ENCODE data around the gene CADPS2. TPM values are rescaled to one million over a fixed set of nuclear protein-coding genes. Genes with fewer than 3 reads are reported as not detected.

CADPS2 gene
- total and polyA plus RNA-seq, 2 donors (not counting 1 experiment from before 2014, with no cell fraction given) = not detected

- no peaks in the 10 kb centered on the region for H3K27me3 Mint-ChIP-seq
- no peaks in the 10 kb centered on the region for H3K4me1 Mint-ChIP-seq
- H3K27me3 ChIP-seq (replicated peaks in 1 of 4; ENCODE audit: control extremely low read depth in 1 of 4, control insufficient read depth in 3 of 4, insufficient read depth in 4 of 4, low read length in 3 of 4) = no peaks in the 10 kb centered on the region
- no peaks in the 10 kb centered on the region for H3K36me3 ChIP-seq (replicated peaks in 1 of 2; ENCODE audit: control extremely low read depth in 1 of 2, control insufficient read depth in 1 of 2, extremely low read depth in 1 of 2, insufficient read depth in 2 of 2, low read length in 1 of 2)
- H3K27ac ChIP-seq (ENCODE audit: low read length in 2 of 2) = no peak overlapping the region
- H3K9me3 Mint-ChIP-seq (ENCODE audit: insufficient read depth) = peaks cover 9% of the 10 kb centered on the region
- H4K20me1 ChIP-seq (ENCODE audit: control insufficient read depth, insufficient read depth, low read length, poor library complexity, severe bottlenecking) = no peaks in the 10 kb centered on the region
- intact Hi-C loops (cut with micrococcal nuclease) = no loop called here
- H3K9ac ChIP-seq (ENCODE audit: low read length) = no peak overlapping the region
- H3K4me3 Mint-ChIP-seq = no peak overlapping the region
- no peak for DNase-seq
- H3K79me2 ChIP-seq (ENCODE audit: control insufficient read depth, insufficient read depth, low read length) = no peaks in the 10 kb centered on the region
- H2AFZ ChIP-seq (ENCODE audit: insufficient read depth, low read depth, low read length, poor library complexity, severe bottlenecking) = no peak overlapping the region
- CTCF ChIA-PET = no interaction called here
- TF ChIP-seq EZH2 (IDR thresholded peaks at IDR 0.05; ENCODE audit: borderline replicate concordance, insufficient read depth, low read depth, low read length, poor library complexity, severe bottlenecking) = no peak
- TF ChIP-seq CTCF (IDR thresholded peaks at IDR 0.05) = no peak
- H3K4me1 ChIP-seq (ENCODE audit: control insufficient read depth in 2 of 2, insufficient read depth in 2 of 2, low read length in 2 of 2) = no peaks in the 10 kb centered on the region
- H3K4me3 ChIP-seq (ENCODE audit: control extremely low read depth in 1 of 5, extremely low read depth in 1 of 5, insufficient read depth in 1 of 5, low read depth in 2 of 5, low read length in 4 of 5) = no peak overlapping the region
- no peak for ATAC-seq (ENCODE audit: low read depth)
- H3K4me2 ChIP-seq (replicated peaks; ENCODE audit: low read depth, low read length, poor library complexity, severe bottlenecking) = no peak overlapping the region
- peaks cover 0 to 6% (median 0%) of the 10 kb centered on the region in 3 donors for H3K9me3 ChIP-seq (ENCODE audit: control extremely low read depth in 1 of 3, control insufficient read depth in 2 of 3, insufficient read depth in 1 of 3, low read length in 2 of 3)
- WGBS (ENCODE audit: insufficient coverage) = no CpG with 5 or more reads among the region's 4 CpGs
- POLR2A ChIA-PET = no interaction called here
- no peak overlapping the region for H3K27ac Mint-ChIP-seq
Measured at GRCh38 chr7:122674502-122674901, 211.8 kb downstream of the CADPS2 start.

GRCh38 chr7:122673951-122674350 lies 212.3 kb downstream of the CADPS2 start:
- Mint-ChIP-seq H3K9me3 (ENCODE audit: insufficient read depth) (peaks cover 7% of the 10 kb centered on the region), H3K4me3 (no peak overlapping the region), H3K4me1 (no peaks in the 10 kb centered on the region), H3K27ac (no peak overlapping the region), H3K27me3 (no peaks in the 10 kb centered on the region)
- DNase-seq = no peak
- Histone ChIP-seq H3K9me3 (ENCODE audit: control extremely low read depth in 1 of 3, control insufficient read depth in 2 of 3, insufficient read depth in 1 of 3, low read length in 2 of 3) (peaks cover 0 to 6% (median 0%) of the 10 kb centered on the region in 3 donors), H3K79me2 (ENCODE audit: control insufficient read depth, insufficient read depth, low read length) (no peaks in the 10 kb centered on the region), H2AFZ (ENCODE audit: insufficient read depth, low read depth, low read length, poor library complexity, severe bottlenecking) (no peak overlapping the region), H4K20me1 (ENCODE audit: control insufficient read depth, insufficient read depth, low read length, poor library complexity, severe bottlenecking) (no peaks in the 10 kb centered on the region), H3K4me2 (replicated peaks; ENCODE audit: low read depth, low read length, poor library complexity, severe bottlenecking) (no peak overlapping the region), H3K4me3 (ENCODE audit: control extremely low read depth in 1 of 5, extremely low read depth in 1 of 5, insufficient read depth in 1 of 5, low read depth in 2 of 5, low read length in 4 of 5) (no peak overlapping the region), H3K4me1 (ENCODE audit: control insufficient read depth in 2 of 2, insufficient read depth in 2 of 2, low read length in 2 of 2) (no peaks in the 10 kb centered on the region), H3K9ac (ENCODE audit: low read length) (no peak overlapping the region), H3K27ac (ENCODE audit: low read length in 2 of 2) (no peak overlapping the region), H3K27me3 (replicated peaks in 1 of 4; ENCODE audit: control extremely low read depth in 1 of 4, control insufficient read depth in 3 of 4, insufficient read depth in 4 of 4, low read length in 3 of 4) (no peaks in the 10 kb centered on the region), H3K36me3 (replicated peaks in 1 of 2; ENCODE audit: control extremely low read depth in 1 of 2, control insufficient read depth in 1 of 2, extremely low read depth in 1 of 2, insufficient read depth in 2 of 2, low read length in 1 of 2) (no peaks in the 10 kb centered on the region)
- CTCF ChIA-PET = no interaction called here
- POLR2A ChIA-PET = no interaction called here
- no peak for ATAC-seq (ENCODE audit: low read depth)
- intact Hi-C loops (cut with micrococcal nuclease) = no loop called here
- 96% methylated on average over 21 of the region's 21 CpGs for WGBS (ENCODE audit: insufficient coverage)
- no peak for TF ChIP-seq CTCF (IDR thresholded peaks at IDR 0.05)
- no peak for TF ChIP-seq EZH2 (IDR thresholded peaks at IDR 0.05; ENCODE audit: borderline replicate concordance, insufficient read depth, low read depth, low read length, poor library complexity, severe bottlenecking)
